H1 (cell line): ENCODE measurements around the gene NPR2. TPM values are rescaled to one million over a fixed set of nuclear protein-coding genes. Genes with fewer than 3 reads are reported as not detected.

ENCODE experiments used
- CTCF ChIA-PET: fragments of 300-600 bp; sonication (Branson Sonifier 250); formaldehyde crosslinking; loops from one replicate; lab custom pipeline; 2021; ENCODE audit not compliant: partially characterized antibody; lab: Charles Lee
- POLR2A ChIA-PET: fragments of 300-600 bp; sonication (Branson Sonifier 250); formaldehyde crosslinking; loops from one replicate; lab custom pipeline; 2021; ENCODE audit warnings: inconsistent platforms; ENCODE audit not compliant: partially characterized antibody; lab: Charles Lee
- DNase-seq, 2 experiments: peaks; one replicate each; pipeline versions ENCODE4 v3.0.0 to v3.0.0-alpha.2; 2010 to 2022; ENCODE audit warnings: low spot score in 2 of 2, low read depth in 1 of 2, mixed read lengths in 1 of 2
- FAIRE-seq: peaks from 2 replicates; lab custom pipeline; 2011; peaks lifted over from hg19 to GRCh38; lab: Jason Lieb, UNC
- H2AFZ ChIP-seq: 2 replicates; pipeline ENCODE4 v1.8.1; 2012; ENCODE audit warnings: low read length, inconsistent platforms
- H2AK5ac ChIP-seq: 2 replicates; pipeline ENCODE4 v1.6.1; 2013; ENCODE audit warnings: low read depth, low read length
- H2BK120ac ChIP-seq: replicated peaks from 2 replicates; pipeline ENCODE3; 2013; ENCODE audit warnings: low read depth, low read length, inconsistent platforms
- H2BK12ac ChIP-seq: 2 replicates; pipeline ENCODE4 v1.6.1; 2013; ENCODE audit warnings: low read depth, low read length
- H2BK15ac ChIP-seq: 2 replicates; pipeline ENCODE4 v1.6.1; 2013; ENCODE audit warnings: low read length
- H2BK20ac ChIP-seq: 2 replicates; pipeline ENCODE4 v1.6.1; 2013; ENCODE audit warnings: low read length
- H2BK5ac ChIP-seq: 2 replicates; pipeline ENCODE4 v1.6.1; 2013; ENCODE audit warnings: low read depth, low read length
- H3K14ac ChIP-seq: 2 replicates; pipeline ENCODE4 v1.6.1; 2013; ENCODE audit warnings: inconsistent platforms; ENCODE audit not compliant: insufficient read length
- H3K18ac ChIP-seq: 2 replicates; pipeline ENCODE4 v1.6.1; 2013; ENCODE audit warnings: low read length; ENCODE audit errors: extremely low read depth
- H3K23ac ChIP-seq: 2 replicates; pipeline ENCODE4 v1.6.1; 2013; ENCODE audit warnings: inconsistent platforms; ENCODE audit not compliant: insufficient read length
- H3K23me2 ChIP-seq: 2 replicates; pipeline ENCODE4 v1.6.1; 2013; ENCODE audit warnings: low read depth, low read length
- H3K27ac ChIP-seq: 2 replicates; pipeline ENCODE4 v1.6.1; 2011; ENCODE audit warnings: low read depth, low read length, inconsistent platforms
- H3K27me3 ChIP-seq, 4 experiments: replicated peaks in 1 of 4; 1 replicate in 1 of 4; 2 replicates in 3 of 4; pipeline versions ENCODE4 v1.6.1 to v1.8.1; 2011 to 2013; ENCODE audit warnings: low read length in 3 of 4, mild to moderate bottlenecking in 3 of 4, inconsistent platforms in 2 of 4, mixed read lengths in 2 of 4, moderate library complexity in 1 of 4; ENCODE audit not compliant: control insufficient read depth in 3 of 4, insufficient read depth in 3 of 4; ENCODE audit errors: extremely low read depth in 1 of 4
- H3K36me3 ChIP-seq, 4 experiments: 2 replicates each; pipeline versions ENCODE4 v1.6.1 to v1.8.1; 2011 to 2013; ENCODE audit warnings: mild to moderate bottlenecking in 4 of 4, low read length in 3 of 4, moderate library complexity in 2 of 4, control low read depth in 1 of 4, inconsistent platforms in 1 of 4; ENCODE audit not compliant: insufficient read depth in 4 of 4, control insufficient read depth in 2 of 4
- H3K4ac ChIP-seq: replicated peaks from 2 replicates; pipeline ENCODE3; 2013; ENCODE audit warnings: low read length, low read depth, mixed read lengths, inconsistent platforms; ENCODE audit not compliant: insufficient read length
- H3K4me1 ChIP-seq, 4 experiments: replicated peaks in 1 of 4; 1 replicate in 1 of 4; 2 replicates in 3 of 4; pipeline versions ENCODE4 v1.6.1 to v1.8.1; 2011 to 2013; ENCODE audit warnings: low read length in 3 of 4, inconsistent platforms in 2 of 4, mixed read lengths in 1 of 4; ENCODE audit not compliant: insufficient read depth in 4 of 4, control insufficient read depth in 3 of 4
- H3K4me2 ChIP-seq, 2 experiments: 2 replicates each; pipeline versions ENCODE4 v1.6.1 to v1.8.1; 2011 to 2013; ENCODE audit warnings: low read depth in 2 of 2, low read length in 2 of 2, control low read depth in 1 of 2, inconsistent platforms in 1 of 2, mild to moderate bottlenecking in 1 of 2; ENCODE audit not compliant: insufficient read depth in 1 of 2
- H3K4me3 ChIP-seq, 4 experiments: fragments of 200-600, 300-600 bp in 1 of 4; sonication (generic), shearing (Covaris generic), sonication (Bioruptor Twin) in 1 of 4; 2 replicates each; pipeline versions ENCODE4 v1.5.1 to v1.8.1; 2011 to 2016; ENCODE audit warnings: low read length in 4 of 4, low read depth in 3 of 4, control low read depth in 2 of 4, inconsistent platforms in 2 of 4, mild to moderate bottlenecking in 2 of 4, mixed read lengths in 1 of 4, moderate library complexity in 1 of 4; ENCODE audit not compliant: insufficient read depth in 2 of 4; ENCODE audit errors: extremely low read depth in 1 of 4
- H3K56ac ChIP-seq: replicated peaks from 2 replicates; pipeline ENCODE3; 2013; ENCODE audit warnings: low read depth, mild to moderate bottlenecking, mixed read lengths, low read length, inconsistent platforms; ENCODE audit not compliant: insufficient read length
- H3K79me1 ChIP-seq: 2 replicates; pipeline ENCODE4 v1.6.1; 2013; ENCODE audit warnings: low read depth, low read length, control low read depth
- H3K79me2 ChIP-seq, 2 experiments: 2 replicates each; pipeline versions ENCODE4 v1.6.1 to v1.8.1; 2012 to 2013; ENCODE audit warnings: low read length in 2 of 2, mild to moderate bottlenecking in 2 of 2, inconsistent platforms in 1 of 2; ENCODE audit not compliant: insufficient read depth in 2 of 2, control insufficient read depth in 1 of 2
- H3K9ac ChIP-seq, 4 experiments: replicated peaks in 1 of 4; 1 replicate in 1 of 4; 2 replicates in 3 of 4; pipeline versions ENCODE4 v1.6.1 to v1.8.1; 2011 to 2013; ENCODE audit warnings: low read depth in 3 of 4, low read length in 3 of 4, control low read depth in 2 of 4, mild to moderate bottlenecking in 2 of 4, moderate library complexity in 2 of 4, inconsistent platforms in 1 of 4; ENCODE audit errors: extremely low read depth in 1 of 4
- H3K9me3 ChIP-seq, 2 experiments: 2 replicates each; pipeline versions ENCODE4 v1.6.1 to v1.8.1; 2012 to 2013; ENCODE audit warnings: mild to moderate bottlenecking in 2 of 2, moderate library complexity in 2 of 2, control low read depth in 1 of 2, inconsistent platforms in 1 of 2, low read depth in 1 of 2, low read length in 1 of 2, mixed read lengths in 1 of 2; ENCODE audit not compliant: insufficient read depth in 2 of 2
- H4K20me1 ChIP-seq, 2 experiments: replicated peaks in 1 of 2; 2 replicates each; pipeline versions ENCODE3 to v1.8.1; 2011 to 2013; ENCODE audit warnings: inconsistent platforms in 2 of 2, low read length in 2 of 2, mild to moderate bottlenecking in 1 of 2; ENCODE audit not compliant: insufficient read depth in 2 of 2, control insufficient read depth in 1 of 2
- H4K5ac ChIP-seq: 2 replicates; pipeline ENCODE4 v1.6.1; 2013; ENCODE audit warnings: low read length, low read depth, mixed read lengths, inconsistent platforms; ENCODE audit not compliant: insufficient read length
- H4K8ac ChIP-seq: 2 replicates; pipeline ENCODE4 v1.8.0; 2013; ENCODE audit warnings: mild to moderate bottlenecking, moderate library complexity, low read length, inconsistent platforms; ENCODE audit not compliant: insufficient read depth; ENCODE audit errors: extremely low read depth
- H4K91ac ChIP-seq: replicated peaks from 2 replicates; pipeline ENCODE3; 2013; ENCODE audit warnings: low read length, mixed read lengths, inconsistent platforms; ENCODE audit not compliant: insufficient read length
- CBX8 ChIP-seq: fragments of 300-800, 300-1000 bp; sonication (generic); IDR thresholded peaks from 2 replicates; pipeline ENCODE4 v1.7.1; 2016; ENCODE audit warnings: low read depth, low read length, borderline replicate concordance
- CREB1 ChIP-seq: IDR thresholded peaks from 2 replicates; pipeline ENCODE4 v1.6.1; 2012; ENCODE audit warnings: inconsistent platforms
- E2F6 ChIP-seq: IDR thresholded peaks from 2 replicates; pipeline ENCODE4 v1.6.1; 2012; ENCODE audit warnings: inconsistent platforms
- EZH2 ChIP-seq: fragments of 200-600 bp; sonication (generic); IDR thresholded peaks from 2 replicates; pipeline ENCODE4 v1.7.1; 2012; ENCODE audit warnings: low read depth, mild to moderate bottlenecking, moderate library complexity, low read length, inconsistent platforms; ENCODE audit not compliant: severe bottlenecking
- KDM1A ChIP-seq: fragments of 200-600, 300-600 bp; sonication (generic); IDR thresholded peaks from 2 replicates; pipeline ENCODE4 v1.7.1; 2016; ENCODE audit warnings: mild to moderate bottlenecking, low read length, borderline replicate concordance
- KDM5A ChIP-seq: fragments of 200-600 bp; IDR thresholded peaks from 2 replicates; pipeline ENCODE4 v1.7.1; 2012; ENCODE audit warnings: mild to moderate bottlenecking, low read length, inconsistent platforms, mixed read lengths
- POLR2A ChIP-seq, 2 experiments: IDR thresholded peaks; 1 replicate in 1 of 2; 2 replicates in 1 of 2; pipeline ENCODE4 v1.6.1; 2011; ENCODE audit warnings: low read depth in 2 of 2, low read length in 2 of 2, mild to moderate bottlenecking in 2 of 2; ENCODE audit errors: control extremely low read depth in 1 of 2
- POLR2AphosphoS5 ChIP-seq: IDR thresholded peaks from 2 replicates; pipeline ENCODE4 v1.6.1; 2011; ENCODE audit warnings: low read depth, low read length
- RNF2 ChIP-seq: fragments of 200-900, 300-1000 bp; sonication (generic); IDR thresholded peaks from 2 replicates; pipeline ENCODE4 v1.7.1; 2016; ENCODE audit warnings: borderline replicate concordance, low read depth, mild to moderate bottlenecking, antibody characterized with exemption, low read length; ENCODE audit not compliant: poor library complexity, severe bottlenecking; ENCODE audit errors: missing control alignments
- SP2 ChIP-seq: IDR thresholded peaks from 2 replicates; pipeline ENCODE4 v1.6.1; 2012; ENCODE audit warnings: mild to moderate bottlenecking, low read length, inconsistent platforms
- TBP ChIP-seq: IDR thresholded peaks from 2 replicates; pipeline ENCODE4 v1.6.1; 2011; ENCODE audit warnings: low read depth, low read length, improper control_type of control experiment
- WGBS, 2 experiments: shearing (Covaris generic) in 1 of 2; methylation state at CpG; one replicate each; pipeline versions ENCODE4 v1.1.6 to v1.1.7; 2013 to 2015; ENCODE audit warnings: low lambda C conversion rate in 2 of 2, mixed read lengths in 2 of 2, inconsistent platforms in 1 of 2, low coverage in 1 of 2, missing lambda C conversion rate in 1 of 2; ENCODE audit not compliant: insufficient replicate concordance in 2 of 2, insufficient coverage in 1 of 2, insufficient read length in 1 of 2; ENCODE audit errors: extremely low coverage in 1 of 2, missing lambda C conversion rate in 1 of 2; 5-methylcytosine and 5-hydroxymethylcytosine counted together
- polyA plus RNA-seq, 7 experiments: library from polyadenylated mRNA; depleted of rRNA in 3 of 7; stranded (reverse) in 5 of 7; unstranded in 2 of 7; fragments of >200 nt in 5 of 7; fragments of 200-250 nt in 2 of 7; gene quantifications; 1 replicate in 5 of 7; 2 replicates in 1 of 7; 4 replicates in 1 of 7; pipeline versions ENCODE4 v1.2.1 to v1.2.3, GENCODE V29; 2011 to 2013; ENCODE audit warnings: missing spikeins in 2 of 7, mixed read lengths in 2 of 7
- total RNA-seq: library from RNA; stranded (reverse); fragmentation: NEBNext Ultra II Directional; extraction: Animal tissue kit (Norgen Biotek cat#: 25700); gene quantifications from 2 replicates; pipeline ENCODE4 v1.2.1, GENCODE V29; 2021

NPR2 gene
- total and polyA plus RNA-seq, 2 of the 8 experiments (the other 6 are each of a cell fraction or from before 2014, with no cell fraction given), result 11.0 to 17.0 TPM

- Histone ChIP-seq H3K27me3 (no peaks in the 10 kb centered on the region), H2BK12ac (no peak overlapping the region), H3K79me2 (no peaks in the 10 kb centered on the region), H2AK5ac (no peak overlapping the region), H4K20me1 (no peaks in the 10 kb centered on the region), H3K23ac (no peak overlapping the region), H3K18ac (no peak overlapping the region), H2BK120ac (no peak overlapping the region), H3K4ac (no peak overlapping the region), H3K23me2 (no peaks in the 10 kb centered on the region), H3K4me1 (peaks cover 0 to 6% (median 4%) of the 10 kb centered on the region in 4 experiments; a peak in 6 of 7 replicates), H3K79me1 (no peaks in the 10 kb centered on the region), H3K36me3 (no peaks in the 10 kb centered on the region), H3K4me3 (no peak overlapping the region), H2BK5ac (no peak overlapping the region), H3K9me3 (no peaks in the 10 kb centered on the region), H2AFZ (no peak overlapping the region), H3K27ac (no peak overlapping the region), H3K4me2 (no peak overlapping the region), H4K91ac (no peak overlapping the region), H2BK15ac (no peak overlapping the region), H4K8ac (no peak overlapping the region), H4K5ac (no peak overlapping the region), H3K56ac (no peak overlapping the region), H3K14ac (no peak overlapping the region), H2BK20ac (no peak overlapping the region), H3K9ac (no peak overlapping the region)
- 93% methylated on average over 4 of the region's 4 CpGs; no CpG with 5 or more reads in 1 of the 2 experiments for WGBS, 2 experiments
- TF ChIP-seq TBP (no peak), POLR2AphosphoS5 (no peak), POLR2A (IDR thresholded peaks at IDR 0.05; ENCODE audit: control extremely low read depth in 1 of 2, low read depth in 2 of 2, low read length in 2 of 2) (no peak), RNF2 (no peak), KDM5A (no peak), E2F6 (no peak), EZH2 (no peak), SP2 (no peak), CREB1 (no peak), CBX8 (no peak), KDM1A (no peak)
- DNase-seq, result no peak
- no peak for FAIRE-seq
- ChIA-PET CTCF (interaction anchor here (1.0 to 3.8 kb wide), 11 partner anchors 13 to 106 kb away, joined by 3 to 29 read pairs (median 3); partner anchors contain the start of genes GBA2, HINT2 and RGP1), POLR2A (interaction anchor here (0.9 to 1.7 kb wide), 7 partner anchors 13 to 46 kb away, joined by 3 to 4 read pairs (median 3); partner anchors contain the start of genes CREB3 and TLN1)
Observed at GRCh38 chr9:35776018-35776417, 15.4 kb upstream of the NPR2 start.
